Thyroid gland (tissue), 4 donors: Measurements from ENCODE around the gene ACTR8. TPM values are rescaled to one million over a fixed set of nuclear protein-coding genes. Genes with fewer than 3 reads are reported as not detected.
"Not testable (repeated sequence)": the region's sequence is repeated elsewhere in the genome, so short reads cannot be mapped to it uniquely, and the experiment has no call there.

ENCODE experiments used
- DNase-seq, 2 donors: peaks; one replicate each; pipeline ENCODE4 v3.0.0-alpha.2; 2019
- H3K27ac ChIP-seq, 3 donors: fragments of 200-600 bp; sonication (generic); 1 replicate in 2 of 3; 2 replicates in 1 of 3; pipeline ENCODE4 v1.5.1; 2016 to 2019; ENCODE audit warnings: mild to moderate bottlenecking in 1 of 3, moderate library complexity in 1 of 3
- H3K27me3 ChIP-seq: fragments of 200-600 bp; sonication (generic); one replicate; pipeline ENCODE4 v1.5.1; 2019
- H3K36me3 ChIP-seq, 2 donors: fragments of 200-600 bp; sonication (generic); one replicate each; pipeline ENCODE4 v1.5.1; 2016 to 2019
- H3K4me1 ChIP-seq, 2 donors: fragments of 200-600 bp; sonication (generic); one replicate each; pipeline ENCODE4 v1.5.1; 2017 to 2019
- H3K4me3 ChIP-seq, 3 donors: fragments of 200-600 bp; sonication (generic); replicated peaks in 1 of 3; 1 replicate in 2 of 3; 2 replicates in 1 of 3; pipeline ENCODE4 v1.5.1; 2016; ENCODE audit warnings: mild to moderate bottlenecking in 1 of 3
- H3K9me3 ChIP-seq: fragments of 200-600 bp; sonication (generic); one replicate; pipeline ENCODE4 v1.5.1; 2017
- CTCF ChIP-seq, 6 experiments: fragments of 200-600 bp in 3 of 6; fragments of 450-650 bp in 3 of 6; sonication (generic) in 3 of 6; IDR thresholded peaks; one replicate each; pipeline ENCODE4 v1.5.1; 2016 to 2019; ENCODE audit warnings: antibody characterized with exemption in 6 of 6, mild to moderate bottlenecking in 2 of 6, inconsistent platforms in 1 of 6, moderate library complexity in 1 of 6
- POLR2A ChIP-seq, 2 donors: fragments of 450-650 bp; IDR thresholded peaks; one replicate each; pipeline ENCODE4 v1.6.1; 2017; ENCODE audit warnings: antibody characterized with exemption in 2 of 2, mild to moderate bottlenecking in 2 of 2, moderate library complexity in 1 of 2
- WGBS, 2 donors: methylation state at CpG; one replicate each; pipeline ENCODE4 v1.1.5; 2017; 5-methylcytosine and 5-hydroxymethylcytosine counted together
- intact Hi-C: fragments of 100-400 bp; cut with DNase I; formaldehyde crosslinking; loops from one replicate; pipeline ENCODE4 v1.15.1; 2023
- total RNA-seq, 4 donors: library from RNA; depleted of rRNA; stranded (reverse); fragments of >200 nt; gene quantifications; one replicate each; pipeline ENCODE4 v1.2.3, GENCODE V29; 2016

ACTR8 gene
- 10 to 100 TPM; 29.0 to 31.7 (median 29.4) TPM for total RNA-seq

GRCh38 chr3:53881691-53882593 lies at the start of gene ACTR8:
TSS of gene ACTR8 (minus strand) at chr3:53882152. CDS start at chr3:53882101, 51 bp downstream.
- peak; percentile 80 to 84 for DNase-seq
- Histone ChIP-seq H3K27me3 (no peaks in the 10 kb centered on the region), H3K36me3 (peaks cover 25 to 51% of the 10 kb centered on the region in 2 donors), H3K4me1 (peaks cover 8 to 12% of the 10 kb centered on the region in 2 donors), H3K4me3 (peak within 1 kb of the TSS; percentile 57 to 80 (median 68)), H3K9me3 (no peaks in the 10 kb centered on the region), H3K27ac (peak within 1 kb of the TSS in 2 of 3 donors; percentile 78 to 81)
- WGBS, 2 donors, result 1 to 2% methylated on average over 37 to 39 of the region's 65 CpGs
- peak in 3 of 6 experiments; percentile 17 to 34 (median 21) for TF ChIP-seq CTCF (IDR thresholded peaks at IDR 0.05)
- peak; percentile 56 to 87 for TF ChIP-seq POLR2A (IDR thresholded peaks at IDR 0.05)
- intact Hi-C loops, result no loop called here

GRCh38 chr3:53927208-53927872 lies 45.4 kb upstream of the ACTR8 start:
- H3K4me1 ChIP-seq, H3K36me3 ChIP-seq, H3K27ac ChIP-seq, DNase-seq, H3K9me3 ChIP-seq, H3K4me3 ChIP-seq, intact Hi-C loops, H3K27me3 ChIP-seq: not testable (repeated sequence)
- WGBS, 2 donors, result 80 to 89% methylated on average over 26 to 29 of the region's 30 CpGs

- WGBS, 2 donors, result 45 to 60% methylated on average over 1 of the region's 1 CpG
- H3K4me3 ChIP-seq, result no peak overlapping the region
- no peaks in the 10 kb centered on the region for H3K9me3 ChIP-seq
- no peaks in the 10 kb centered on the region for H3K27me3 ChIP-seq
- no peaks in the 10 kb centered on the region for H3K36me3 ChIP-seq
- H3K27ac ChIP-seq, result no peak overlapping the region
- TF ChIP-seq CTCF (IDR thresholded peaks at IDR 0.05) (peak in 5 of 6 experiments; percentile 20 to 59 (median 59)), POLR2A (IDR thresholded peaks at IDR 0.05) (no peak)
- intact Hi-C loops, result no loop called here
- no peaks in the 10 kb centered on the region for H3K4me1 ChIP-seq
- peak; percentile 32 to 41 for DNase-seq
Measured at GRCh38 chr3:53921296-53921695, 39.3 kb upstream of the ACTR8 start.

DNA sequence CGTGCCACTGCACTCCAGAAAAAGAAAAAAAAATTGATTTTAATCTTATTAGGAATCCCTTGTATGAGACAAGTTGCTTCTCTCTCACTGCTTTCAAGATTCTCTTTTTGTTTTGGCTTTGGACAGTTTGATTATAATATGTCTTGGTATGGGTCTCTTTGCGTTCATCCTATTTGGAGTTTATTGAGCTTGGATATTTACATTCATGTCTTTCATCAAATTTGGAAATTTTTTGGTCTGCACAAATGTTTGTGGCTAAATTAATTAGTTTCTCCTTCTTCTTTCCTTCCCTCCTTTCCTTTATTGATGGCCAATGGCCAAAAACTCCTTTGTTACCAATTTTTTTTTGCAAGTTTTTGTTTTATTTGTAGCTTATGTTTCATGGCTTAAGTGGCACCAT lies 37.8 kb upstream of the ACTR8 start:
- Histone ChIP-seq H3K4me3 (no peak overlapping the region), H3K36me3 (no peaks in the 10 kb centered on the region), H3K27me3 (no peaks in the 10 kb centered on the region), H3K4me1 (no peaks in the 10 kb centered on the region), H3K27ac (no peak overlapping the region), H3K9me3 (no peaks in the 10 kb centered on the region)
- DNase-seq, result no peak
- 91 to 95% methylated on average over 2 of the region's 2 CpGs for WGBS, 2 donors
- TF ChIP-seq CTCF (IDR thresholded peaks at IDR 0.05) (no peak), POLR2A (IDR thresholded peaks at IDR 0.05) (no peak)
- intact Hi-C loops, result no loop called here

GRCh38 chr3:53913401-53913800 lies 31.4 kb upstream of the ACTR8 start:
- Histone ChIP-seq H3K4me1 (no peaks in the 10 kb centered on the region), H3K4me3 (no peak overlapping the region), H3K27me3 (no peaks in the 10 kb centered on the region), H3K27ac (no peak overlapping the region), H3K36me3 (no peaks in the 10 kb centered on the region), H3K9me3 (no peaks in the 10 kb centered on the region)
- intact Hi-C loops, result no loop called here
- no peak for TF ChIP-seq CTCF (IDR thresholded peaks at IDR 0.05)
- no peak for TF ChIP-seq POLR2A (IDR thresholded peaks at IDR 0.05)
- 91 to 94% methylated on average over 8 of the region's 8 CpGs for WGBS, 2 donors
- DNase-seq, result no peak
